Measurements from ENCODE around the gene HRC. TPM values are rescaled to one million over a fixed set of nuclear protein-coding genes. Genes with fewer than 3 reads are reported as not detected.

The HRC gene
- total and polyA plus RNA-seq, 4 donors, result 0.14 to 5.7 (median 1.1) TPM

DNA sequence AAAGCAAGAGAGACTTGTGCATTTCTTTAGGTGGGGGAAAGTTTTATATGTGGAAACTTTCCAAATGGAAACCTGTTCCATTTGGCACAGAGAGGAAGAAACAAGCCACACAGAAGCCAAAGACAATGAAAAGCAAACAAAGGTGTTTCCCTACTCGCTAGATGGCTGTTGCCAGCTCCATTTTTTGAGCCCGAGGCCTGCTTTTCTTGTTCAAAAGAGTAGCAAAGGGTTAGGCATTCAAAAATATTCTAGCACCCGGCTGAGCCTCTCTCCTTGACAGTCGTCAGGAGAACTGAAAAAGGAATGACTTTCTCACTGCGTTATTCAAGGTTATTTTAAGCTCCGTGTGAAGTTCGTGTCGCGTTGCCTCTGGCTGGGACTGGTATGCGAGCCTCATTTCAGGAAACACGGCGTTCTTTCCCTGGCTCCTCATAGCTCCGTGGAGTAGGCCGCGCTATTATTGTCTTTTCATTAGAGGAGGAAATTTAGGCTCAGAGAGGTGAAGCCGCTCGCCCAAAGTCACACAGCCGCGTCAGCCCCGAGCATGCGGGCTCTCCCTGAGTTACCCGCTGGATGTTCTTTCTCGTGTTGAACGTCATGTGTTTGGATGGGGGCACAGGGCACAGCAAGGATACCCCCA is 10.0 kb upstream of the HRC start:
- ATAC-seq (ENCODE audit: insufficient read depth, low FRiP score), result no peak
- peak in 2 of 3 donors; percentile 52 to 62 for DNase-seq
- 49 to 73% methylated on average over 24 of the region's 24 CpGs for WGBS, 2 donors
- TF ChIP-seq, protein P1, sequence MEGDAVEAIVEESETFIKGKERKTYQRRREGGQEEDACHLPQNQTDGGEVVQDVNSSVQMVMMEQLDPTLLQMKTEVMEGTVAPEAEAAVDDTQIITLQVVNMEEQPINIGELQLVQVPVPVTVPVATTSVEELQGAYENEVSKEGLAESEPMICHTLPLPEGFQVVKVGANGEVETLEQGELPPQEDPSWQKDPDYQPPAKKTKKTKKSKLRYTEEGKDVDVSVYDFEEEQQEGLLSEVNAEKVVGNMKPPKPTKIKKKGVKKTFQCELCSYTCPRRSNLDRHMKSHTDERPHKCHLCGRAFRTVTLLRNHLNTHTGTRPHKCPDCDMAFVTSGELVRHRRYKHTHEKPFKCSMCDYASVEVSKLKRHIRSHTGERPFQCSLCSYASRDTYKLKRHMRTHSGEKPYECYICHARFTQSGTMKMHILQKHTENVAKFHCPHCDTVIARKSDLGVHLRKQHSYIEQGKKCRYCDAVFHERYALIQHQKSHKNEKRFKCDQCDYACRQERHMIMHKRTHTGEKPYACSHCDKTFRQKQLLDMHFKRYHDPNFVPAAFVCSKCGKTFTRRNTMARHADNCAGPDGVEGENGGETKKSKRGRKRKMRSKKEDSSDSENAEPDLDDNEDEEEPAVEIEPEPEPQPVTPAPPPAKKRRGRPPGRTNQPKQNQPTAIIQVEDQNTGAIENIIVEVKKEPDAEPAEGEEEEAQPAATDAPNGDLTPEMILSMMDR (IDR thresholded peaks at IDR 0.05; ENCODE audit: control extremely low read depth, extremely low read depth), result no peak
- H3K36me3 ChIP-seq (ENCODE audit: control insufficient read depth in 4 of 4, insufficient read depth in 4 of 4, low read length in 4 of 4), result peaks cover 0 to 8% (median 0%) of the 10 kb centered on the region in 4 donors
- peaks cover 0 to 12% (median 8%) of the 10 kb centered on the region in 5 donors for H3K4me1 ChIP-seq (ENCODE audit: control insufficient read depth in 5 of 5, insufficient read depth in 5 of 5, low read length in 5 of 5)
- H3K4me3 ChIP-seq, result no peak overlapping the region
- peak overlapping the region; percentile 48 to 86 for H3K27ac ChIP-seq (ENCODE audit: low read depth in 1 of 2, low read length in 1 of 2)
- no peaks in the 10 kb centered on the region for H3K9me3 ChIP-seq (ENCODE audit: control insufficient read depth in 4 of 4, insufficient read depth in 3 of 4, low read length in 3 of 4)
- no peak overlapping the region for H3K9ac ChIP-seq (ENCODE audit: insufficient read depth in 1 of 2, low read length in 2 of 2)
- no peaks in the 10 kb centered on the region for H3K27me3 ChIP-seq (ENCODE audit: control insufficient read depth in 3 of 3, insufficient read depth in 3 of 3, low read length in 2 of 3)

DNA sequence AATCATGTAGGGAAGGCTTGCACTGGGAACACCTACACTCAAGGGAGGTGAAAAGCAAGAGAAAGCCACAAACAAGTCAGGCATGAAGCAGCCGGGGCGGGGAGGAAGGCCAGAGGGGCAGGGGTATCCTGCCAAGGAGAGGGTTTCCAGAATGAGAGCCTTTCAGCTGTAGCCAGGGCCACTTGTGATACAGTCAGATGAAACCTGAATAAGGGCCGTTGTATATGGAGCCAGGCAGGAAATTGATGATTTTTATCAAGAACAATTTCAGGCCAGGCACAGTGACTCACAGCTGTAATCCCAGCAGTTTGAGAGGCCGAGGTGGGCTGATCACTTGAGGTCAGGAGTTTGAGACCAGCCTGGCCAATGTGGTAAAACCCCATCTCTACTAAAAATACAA is 6.8 kb upstream of the HRC start:
- TF ChIP-seq, protein P1 (IDR thresholded peaks at IDR 0.05; ENCODE audit: control extremely low read depth, extremely low read depth), result no peak
- WGBS, 2 donors, result 50 to 69% methylated on average over 4 of the region's 4 CpGs
- no peak for ATAC-seq (ENCODE audit: insufficient read depth, low FRiP score)
- Histone ChIP-seq H3K27ac (ENCODE audit: low read depth in 1 of 2, low read length in 1 of 2) (no peak overlapping the region), H3K4me3 (no peak overlapping the region), H3K4me1 (ENCODE audit: control insufficient read depth in 5 of 5, insufficient read depth in 5 of 5, low read length in 5 of 5) (peaks cover 6 to 24% (median 8%) of the 10 kb centered on the region in 5 donors), H3K36me3 (ENCODE audit: control insufficient read depth in 4 of 4, insufficient read depth in 4 of 4, low read length in 4 of 4) (peaks cover 0 to 3% (median 0%) of the 10 kb centered on the region in 4 donors), H3K9ac (ENCODE audit: insufficient read depth in 1 of 2, low read length in 2 of 2) (no peak overlapping the region), H3K9me3 (ENCODE audit: control insufficient read depth in 4 of 4, insufficient read depth in 3 of 4, low read length in 3 of 4) (no peaks in the 10 kb centered on the region), H3K27me3 (ENCODE audit: control insufficient read depth in 3 of 3, insufficient read depth in 3 of 3, low read length in 2 of 3) (no peaks in the 10 kb centered on the region)
- DNase-seq, result no peak

DNA sequence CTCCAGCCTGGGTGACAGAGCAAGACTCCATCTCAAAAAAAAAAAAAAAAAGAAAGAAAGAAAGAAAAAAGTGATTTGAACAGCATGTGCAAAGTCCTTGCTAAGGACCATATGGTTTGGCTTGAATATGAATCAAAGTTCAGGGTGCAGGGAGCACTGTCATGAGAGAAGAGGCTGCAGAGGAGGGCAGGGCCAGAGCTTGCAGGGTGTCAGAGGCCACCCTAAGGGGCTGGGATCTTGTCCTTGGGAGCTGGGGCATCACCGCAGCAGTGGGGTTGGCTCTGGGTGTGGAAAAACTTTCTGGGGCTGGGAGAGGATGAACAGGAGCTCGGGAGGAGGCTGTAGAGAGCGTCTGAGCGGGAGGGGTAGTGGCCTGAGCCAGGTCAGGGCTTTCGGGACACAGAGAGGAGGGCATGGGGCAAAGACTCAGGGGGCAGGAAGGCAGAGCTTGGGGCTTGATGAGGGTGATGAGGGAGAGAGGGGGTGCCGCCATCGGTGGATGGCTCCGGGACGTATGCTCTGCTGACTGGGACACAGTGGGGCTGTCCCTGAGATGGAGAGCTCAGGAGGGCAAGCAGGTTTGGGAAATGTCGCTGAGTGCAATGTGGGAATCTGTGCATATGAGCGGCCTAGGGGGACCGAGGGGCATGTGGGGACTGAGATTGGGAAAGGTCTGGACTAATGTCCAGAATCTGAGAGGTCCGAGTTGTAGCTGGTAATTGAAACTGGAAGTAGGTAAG is 5.4 kb upstream of the HRC start:
- Histone ChIP-seq H3K27ac (ENCODE audit: low read depth in 1 of 2, low read length in 1 of 2) (peak overlapping the region in 1 of 2 donors; percentile 4), H3K4me1 (ENCODE audit: control insufficient read depth in 5 of 5, insufficient read depth in 5 of 5, low read length in 5 of 5) (peaks cover 4 to 27% (median 10%) of the 10 kb centered on the region in 5 donors), H3K36me3 (ENCODE audit: control insufficient read depth in 4 of 4, insufficient read depth in 4 of 4, low read length in 4 of 4) (no peaks in the 10 kb centered on the region), H3K9me3 (ENCODE audit: control insufficient read depth in 4 of 4, insufficient read depth in 3 of 4, low read length in 3 of 4) (no peaks in the 10 kb centered on the region), H3K27me3 (ENCODE audit: control insufficient read depth in 3 of 3, insufficient read depth in 3 of 3, low read length in 2 of 3) (no peaks in the 10 kb centered on the region), H3K9ac (ENCODE audit: insufficient read depth in 1 of 2, low read length in 2 of 2) (no peak overlapping the region), H3K4me3 (no peak overlapping the region)
- TF ChIP-seq, protein P1 (IDR thresholded peaks at IDR 0.05; ENCODE audit: control extremely low read depth, extremely low read depth), result no peak
- WGBS, 2 donors, result 93 to 94% methylated on average over 13 of the region's 13 CpGs
- DNase-seq (no peak), ATAC-seq (ENCODE audit: insufficient read depth, low FRiP score) (no peak)
